ENCODE measurements around the gene NHS.

NHS gene

GRCh38 chrX:17564689-17565409, 189.8 kb downstream of the NHS start:
- no peak overlapping the region for H3K27ac ChIP-seq (ENCODE audit: low read length)
- no peak overlapping the region for H3K9ac ChIP-seq (ENCODE audit: low read depth, low read length)
- H2AFZ ChIP-seq (ENCODE audit: low read depth, low read length): no peak overlapping the region
- DNase-seq (no peak), ATAC-seq (ENCODE audit: insufficient read depth, low read depth) (no peak)
- H3K27me3 ChIP-seq (ENCODE audit: insufficient read depth, low read length, poor library complexity): no peaks in the 10 kb centered on the region
- H3K79me2 ChIP-seq (ENCODE audit: insufficient read depth, low read length): no peaks in the 10 kb centered on the region
- no peak overlapping the region for H3K4me2 ChIP-seq (ENCODE audit: insufficient read depth, low read length)
- no peaks in the 10 kb centered on the region for H3K9me3 ChIP-seq (ENCODE audit: insufficient read depth, low read length, severe bottlenecking)
- no peak overlapping the region for H3K4me3 ChIP-seq (ENCODE audit: low read depth in 1 of 2, low read length in 2 of 2)
- no peaks in the 10 kb centered on the region for H4K20me1 ChIP-seq (ENCODE audit: insufficient read depth, low read length)
- H3K4me1 ChIP-seq (ENCODE audit: insufficient read depth, low read length): no peaks in the 10 kb centered on the region
- no peaks in the 10 kb centered on the region for H3K36me3 ChIP-seq (ENCODE audit: insufficient read depth, low read length)
- TF ChIP-seq CTCF (IDR thresholded peaks at IDR 0.05; ENCODE audit: borderline replicate concordance, extremely low read depth, low read length, poor library complexity, severe bottlenecking) (no peak), EZH2 (IDR thresholded peaks at IDR 0.05; ENCODE audit: borderline replicate concordance, low read depth, low read length, severe bottlenecking) (no peak)

- H3K27me3 ChIP-seq (ENCODE audit: insufficient read depth, low read length, poor library complexity): no peaks in the 10 kb centered on the region
- H3K36me3 ChIP-seq (ENCODE audit: insufficient read depth, low read length): no peaks in the 10 kb centered on the region
These were observed 191.7 kb downstream of the NHS start for GRCh38 chrX:17566740-17567139.

GRCh38 chrX:17567187-17567586, 192.2 kb downstream of the NHS start:
- Histone ChIP-seq H3K27ac (ENCODE audit: low read length) (no peak overlapping the region), H3K4me2 (ENCODE audit: insufficient read depth, low read length) (no peak overlapping the region), H3K4me1 (ENCODE audit: insufficient read depth, low read length) (no peaks in the 10 kb centered on the region), H3K79me2 (ENCODE audit: insufficient read depth, low read length) (no peaks in the 10 kb centered on the region), H3K9ac (ENCODE audit: low read depth, low read length) (no peak overlapping the region), H4K20me1 (ENCODE audit: insufficient read depth, low read length) (no peaks in the 10 kb centered on the region), H3K36me3 (ENCODE audit: insufficient read depth, low read length) (no peaks in the 10 kb centered on the region), H2AFZ (ENCODE audit: low read depth, low read length) (no peak overlapping the region), H3K9me3 (ENCODE audit: insufficient read depth, low read length, severe bottlenecking) (no peaks in the 10 kb centered on the region), H3K4me3 (ENCODE audit: low read depth in 1 of 2, low read length in 2 of 2) (no peak overlapping the region), H3K27me3 (ENCODE audit: insufficient read depth, low read length, poor library complexity) (no peaks in the 10 kb centered on the region)
- no peak for DNase-seq
- no peak for ATAC-seq (ENCODE audit: insufficient read depth, low read depth)
- no peak for TF ChIP-seq EZH2 (IDR thresholded peaks at IDR 0.05; ENCODE audit: borderline replicate concordance, low read depth, low read length, severe bottlenecking)
- no peak for TF ChIP-seq CTCF (IDR thresholded peaks at IDR 0.05; ENCODE audit: borderline replicate concordance, extremely low read depth, low read length, poor library complexity, severe bottlenecking)

More at GRCh38 chrX:17566740-17567139, 191.7 kb downstream of the NHS start:
- Histone ChIP-seq H3K27ac (ENCODE audit: low read length) (no peak overlapping the region), H2AFZ (ENCODE audit: low read depth, low read length) (no peak overlapping the region), H3K9me3 (ENCODE audit: insufficient read depth, low read length, severe bottlenecking) (no peaks in the 10 kb centered on the region), H3K4me3 (ENCODE audit: low read depth in 1 of 2, low read length in 2 of 2) (no peak overlapping the region), H4K20me1 (ENCODE audit: insufficient read depth, low read length) (no peaks in the 10 kb centered on the region), H3K9ac (ENCODE audit: low read depth, low read length) (no peak overlapping the region), H3K79me2 (ENCODE audit: insufficient read depth, low read length) (no peaks in the 10 kb centered on the region), H3K4me2 (ENCODE audit: insufficient read depth, low read length) (no peak overlapping the region), H3K4me1 (ENCODE audit: insufficient read depth, low read length) (no peaks in the 10 kb centered on the region)
- TF ChIP-seq CTCF (IDR thresholded peaks at IDR 0.05; ENCODE audit: borderline replicate concordance, extremely low read depth, low read length, poor library complexity, severe bottlenecking): no peak
- TF ChIP-seq EZH2 (IDR thresholded peaks at IDR 0.05; ENCODE audit: borderline replicate concordance, low read depth, low read length, severe bottlenecking): no peak
- DNase-seq: no peak
- no peak for ATAC-seq (ENCODE audit: insufficient read depth, low read depth)
